Colonic mucosa (tissue), 4 donors: ENCODE data around the gene C14orf119. TPM values are rescaled to one million over a fixed set of nuclear protein-coding genes. Genes with fewer than 3 reads are reported as not detected.

ENCODE experiments used
- DNase-seq: peaks from one replicate; pipeline ENCODE4 v3.0.0-alpha.2; 2020
- H3K27ac ChIP-seq: fragments of 200-600 bp; one replicate; pipeline ENCODE4 v1.8.0; 2021
- H3K27me3 ChIP-seq: fragments of 200-600 bp; one replicate; pipeline ENCODE4 v1.8.0; 2021
- H3K36me3 ChIP-seq: fragments of 200-600 bp; one replicate; pipeline ENCODE4 v1.8.0; 2021
- H3K4me1 ChIP-seq: fragments of 200-600 bp; one replicate; pipeline ENCODE4 v1.8.0; 2021; ENCODE audit warnings: mild to moderate bottlenecking
- H3K4me3 ChIP-seq: fragments of 200-600 bp; one replicate; pipeline ENCODE4 v1.8.0; 2021
- H3K9ac ChIP-seq, 2 donors: one replicate each; pipeline ENCODE4 v1.7.0; 2013; ENCODE audit warnings: control low read depth in 2 of 2, low read depth in 2 of 2, low read length in 2 of 2
- H3K9me3 ChIP-seq: fragments of 200-600 bp; one replicate; pipeline ENCODE4 v1.8.0; 2021
- intact Hi-C: fragments of 100-400 bp; cut with DNase I; formaldehyde crosslinking; loops from one replicate; pipeline ENCODE4 v1.14.1; 2022
- total RNA-seq, 2 donors: library from RNA; stranded (reverse); fragmentation: NEBNext Ultra II Directional in 1 of 2; extraction: Animal tissue kit (Norgen Biotek cat#: 25700) in 1 of 2; gene quantifications; one replicate each; pipeline ENCODE4 v1.2.1, GENCODE V29; 2021
- TF ChIP-seq, protein P1 (sequence below): fragments of 200-600 bp; IDR thresholded peaks from one replicate; pipeline ENCODE4 v1.8.0; 2022; ENCODE audit warnings: antibody characterized with exemption, mild to moderate bottlenecking
- donor health status: healthy.
- donor health status: DM: no; HTN: no; CAD: no.
- donor health status: DM: no; HTN: no; CAD: no.

C14orf119 gene
- total RNA-seq, 2 donors from 2014 or later, result 56.2 to 59.2 TPM

DNA sequence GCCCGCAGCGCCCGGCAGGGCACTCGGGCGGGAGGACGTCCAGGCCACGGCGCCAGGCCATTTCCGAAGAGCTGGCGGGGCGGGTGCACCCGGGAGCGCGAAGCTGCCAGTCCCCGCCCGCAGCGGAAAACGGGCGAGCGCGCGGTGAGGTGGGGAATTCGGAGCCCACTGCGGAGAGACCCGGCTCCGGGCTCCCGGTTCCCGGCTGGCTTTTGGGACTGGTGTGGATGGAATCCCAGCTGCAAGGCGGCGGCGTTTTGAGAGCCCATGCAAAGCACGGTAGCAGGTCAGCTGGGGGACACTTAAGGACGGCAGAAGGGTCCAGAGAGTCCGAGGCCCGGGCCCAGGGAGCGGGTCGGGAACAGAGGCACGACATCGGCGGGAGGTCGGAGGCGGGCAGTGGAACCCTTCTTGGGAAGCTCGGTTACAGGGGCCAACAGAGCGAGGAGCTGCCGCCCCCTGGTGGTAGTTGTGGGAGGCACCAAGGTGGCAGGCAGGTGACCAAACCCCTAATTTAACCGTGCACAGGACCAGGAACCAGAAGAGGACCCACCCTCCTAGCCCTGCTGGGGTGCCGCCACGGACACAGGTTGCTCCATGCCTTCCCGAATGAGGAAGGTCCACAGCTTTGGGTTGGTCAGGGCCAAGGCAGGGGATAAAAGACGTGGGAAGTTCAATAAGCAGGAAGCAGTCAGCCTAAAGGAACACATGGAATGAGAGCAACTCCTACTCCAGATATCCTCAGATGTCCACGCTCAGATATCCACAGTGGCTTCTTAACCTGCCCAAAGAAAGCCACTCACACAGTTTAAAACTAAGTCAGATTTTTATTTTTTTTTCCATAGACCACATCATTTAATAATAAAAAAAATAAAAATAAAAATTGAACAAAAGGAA lies 37.3 kb upstream of the C14orf119 start:
- intact Hi-C loops, result loop anchor here (2.0 kb wide), 1 partner anchor 71 kb away; no protein-coding TSS in a partner anchor
- Histone ChIP-seq H3K4me1 (peaks cover 5% of the 10 kb centered on the region), H3K9ac (peak overlapping the region; percentile 38 to 68), H3K36me3 (peaks cover 25% of the 10 kb centered on the region), H3K9me3 (no peaks in the 10 kb centered on the region), H3K4me3 (peak overlapping the region; percentile 57), H3K27me3 (no peaks in the 10 kb centered on the region), H3K27ac (peak overlapping the region; percentile 74)
- TF ChIP-seq, protein P1, sequence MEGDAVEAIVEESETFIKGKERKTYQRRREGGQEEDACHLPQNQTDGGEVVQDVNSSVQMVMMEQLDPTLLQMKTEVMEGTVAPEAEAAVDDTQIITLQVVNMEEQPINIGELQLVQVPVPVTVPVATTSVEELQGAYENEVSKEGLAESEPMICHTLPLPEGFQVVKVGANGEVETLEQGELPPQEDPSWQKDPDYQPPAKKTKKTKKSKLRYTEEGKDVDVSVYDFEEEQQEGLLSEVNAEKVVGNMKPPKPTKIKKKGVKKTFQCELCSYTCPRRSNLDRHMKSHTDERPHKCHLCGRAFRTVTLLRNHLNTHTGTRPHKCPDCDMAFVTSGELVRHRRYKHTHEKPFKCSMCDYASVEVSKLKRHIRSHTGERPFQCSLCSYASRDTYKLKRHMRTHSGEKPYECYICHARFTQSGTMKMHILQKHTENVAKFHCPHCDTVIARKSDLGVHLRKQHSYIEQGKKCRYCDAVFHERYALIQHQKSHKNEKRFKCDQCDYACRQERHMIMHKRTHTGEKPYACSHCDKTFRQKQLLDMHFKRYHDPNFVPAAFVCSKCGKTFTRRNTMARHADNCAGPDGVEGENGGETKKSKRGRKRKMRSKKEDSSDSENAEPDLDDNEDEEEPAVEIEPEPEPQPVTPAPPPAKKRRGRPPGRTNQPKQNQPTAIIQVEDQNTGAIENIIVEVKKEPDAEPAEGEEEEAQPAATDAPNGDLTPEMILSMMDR, result peak; percentile 90
- DNase-seq, result peak; percentile 95

DNA sequence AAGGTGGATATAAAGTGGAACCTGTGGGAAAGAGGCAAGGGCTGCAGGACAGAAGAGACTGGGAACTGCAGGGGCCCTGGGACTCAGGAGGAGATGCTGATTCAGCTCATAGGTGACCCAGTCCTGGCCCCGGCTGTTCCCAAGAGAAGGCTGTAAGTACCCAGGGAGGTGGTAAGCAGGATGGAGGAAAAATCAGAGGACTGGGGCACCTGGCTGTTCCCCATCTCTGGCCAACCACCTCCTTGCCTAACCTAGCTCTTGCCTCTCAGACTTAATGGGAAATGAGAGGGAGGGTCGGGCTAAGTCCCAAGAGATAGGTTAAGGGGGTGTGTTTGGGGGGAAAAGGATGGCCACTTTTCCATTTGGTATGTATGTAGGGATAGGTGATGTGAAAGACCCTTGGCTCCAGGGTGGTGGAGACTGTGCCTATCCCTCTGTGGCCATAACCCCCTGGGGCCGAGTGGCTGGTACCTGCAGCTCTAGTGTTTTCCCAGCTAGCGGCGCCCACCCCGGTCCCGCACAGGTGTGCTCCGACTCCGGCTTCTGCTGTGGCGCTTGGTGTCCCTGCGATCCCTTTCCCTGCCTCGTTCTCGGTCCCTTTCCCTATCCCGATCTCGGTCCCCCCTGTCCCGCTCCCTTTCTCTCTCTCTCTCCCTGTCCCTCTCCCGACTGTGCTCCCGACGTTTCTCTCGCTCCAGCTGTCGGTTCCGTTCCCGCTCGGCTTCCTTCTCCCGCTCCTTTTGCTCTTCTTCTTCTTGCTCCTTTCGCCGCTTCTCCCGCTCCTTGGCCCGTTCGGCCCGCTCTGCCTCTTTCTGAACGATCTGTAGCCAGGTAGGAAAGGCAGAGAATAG lies 36.4 kb upstream of the C14orf119 start:
- H3K4me3 ChIP-seq, result no peak overlapping the region
- intact Hi-C loops, result loop anchor here (2.0 kb wide), 1 partner anchor 72 kb away; no protein-coding TSS in a partner anchor
- H3K27ac ChIP-seq, result no peak overlapping the region
- no peaks in the 10 kb centered on the region for H3K27me3 ChIP-seq
- no peaks in the 10 kb centered on the region for H3K9me3 ChIP-seq
- peaks cover 33% of the 10 kb centered on the region for H3K36me3 ChIP-seq
- DNase-seq, result no peak
- peaks cover 5% of the 10 kb centered on the region for H3K4me1 ChIP-seq
- no peak overlapping the region for H3K9ac ChIP-seq
- TF ChIP-seq, protein P1, result no peak

DNA sequence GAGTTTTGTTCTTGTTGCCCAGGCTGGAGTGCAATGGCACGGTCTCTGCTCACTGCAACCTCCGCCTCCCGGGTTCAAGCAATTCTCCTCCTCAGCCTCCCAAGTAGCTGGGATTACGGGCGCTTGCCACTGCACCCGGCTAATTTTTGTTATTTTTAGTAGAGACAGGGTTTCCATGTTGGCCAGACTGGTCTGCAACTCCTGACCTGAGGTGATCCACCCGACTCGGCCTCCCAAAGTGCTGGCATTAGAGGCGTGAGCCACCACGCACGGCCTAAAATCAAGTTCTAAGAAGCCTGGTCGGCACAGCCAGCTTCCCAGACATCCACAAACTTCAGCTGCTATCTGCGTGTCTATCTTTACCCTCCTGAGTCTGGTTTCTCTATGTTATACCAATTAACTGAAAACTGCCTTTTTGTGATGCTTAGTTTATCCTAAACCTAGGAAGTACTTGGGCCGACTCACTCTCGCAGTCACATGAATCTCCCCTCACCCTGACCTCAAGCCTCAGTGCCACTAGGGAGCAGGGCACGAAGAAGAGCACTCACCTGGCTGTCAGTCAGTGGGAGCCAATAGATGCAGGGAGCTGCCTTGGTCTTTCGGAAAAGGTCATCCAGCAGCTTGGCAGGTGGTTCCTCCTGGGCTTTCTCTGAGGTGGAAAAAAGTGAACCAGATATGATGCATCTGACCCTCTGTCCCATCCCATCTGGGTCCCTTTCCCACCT lies 34.6 kb upstream of the C14orf119 start:
- Histone ChIP-seq H3K27ac (no peak overlapping the region), H3K4me3 (no peak overlapping the region), H3K9ac (no peak overlapping the region), H3K9me3 (no peaks in the 10 kb centered on the region), H3K27me3 (no peaks in the 10 kb centered on the region), H3K36me3 (peaks cover 47% of the 10 kb centered on the region), H3K4me1 (peaks cover 5% of the 10 kb centered on the region)
- intact Hi-C loops, result no loop called here
- TF ChIP-seq, protein P1, result no peak
- DNase-seq, result no peak

DNA sequence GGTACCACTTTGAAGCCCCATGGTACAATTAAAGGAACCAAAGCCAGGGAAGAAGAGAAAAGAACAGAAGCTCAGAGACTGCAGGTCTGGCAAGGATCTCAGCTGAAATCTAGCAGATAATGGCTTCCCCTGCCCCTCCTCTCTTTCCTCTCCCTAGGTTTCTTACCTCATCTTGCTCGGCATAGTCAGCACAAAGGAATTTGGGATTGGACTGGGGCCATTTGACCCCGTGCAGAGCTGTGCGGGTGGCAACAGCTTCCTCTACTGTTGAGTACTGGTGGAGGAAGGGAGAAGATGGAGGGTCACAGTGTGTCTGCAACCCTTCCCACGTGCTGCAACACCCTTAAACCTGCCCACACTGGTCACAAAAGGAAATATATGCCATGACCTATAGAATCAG lies 33.3 kb upstream of the C14orf119 start:
- TF ChIP-seq, protein P1, result no peak
- no peaks in the 10 kb centered on the region for H3K9me3 ChIP-seq
- H3K4me1 ChIP-seq, result no peaks in the 10 kb centered on the region
- H3K9ac ChIP-seq, result no peak overlapping the region
- DNase-seq, result no peak
- no peak overlapping the region for H3K4me3 ChIP-seq
- intact Hi-C loops, result no loop called here
- H3K36me3 ChIP-seq, result peaks cover 48% of the 10 kb centered on the region
- no peak overlapping the region for H3K27ac ChIP-seq
- no peaks in the 10 kb centered on the region for H3K27me3 ChIP-seq

DNA sequence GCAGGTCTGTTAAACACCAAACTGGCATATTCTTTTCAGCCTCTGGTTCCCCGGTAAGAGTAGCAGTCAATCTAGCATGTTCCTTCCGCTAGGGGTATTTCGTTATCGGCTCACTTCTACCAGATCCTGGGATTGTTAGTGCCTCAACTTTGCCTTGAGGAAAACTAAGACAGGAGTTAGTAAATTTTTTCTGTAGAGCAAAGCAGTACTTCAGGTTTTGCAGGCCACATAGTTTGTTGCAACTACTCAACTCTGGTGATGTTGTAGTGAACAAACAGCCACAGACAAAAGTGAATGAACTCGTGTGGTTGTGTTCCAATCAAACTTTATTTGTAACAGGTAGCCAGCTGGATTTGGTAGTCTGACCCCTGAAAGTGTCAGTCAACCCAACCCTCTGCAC lies 31.7 kb upstream of the C14orf119 start:
- H3K27ac ChIP-seq, result no peak overlapping the region
- peaks cover under 1% of the 10 kb centered on the region for H3K4me1 ChIP-seq
- no peaks in the 10 kb centered on the region for H3K27me3 ChIP-seq
- no peaks in the 10 kb centered on the region for H3K9me3 ChIP-seq
- H3K36me3 ChIP-seq, result peaks cover 53% of the 10 kb centered on the region
- no peak overlapping the region for H3K9ac ChIP-seq
- intact Hi-C loops, result no loop called here
- no peak overlapping the region for H3K4me3 ChIP-seq
- DNase-seq, result no peak
- TF ChIP-seq, protein P1, result no peak
